HEK293 (cell line): ENCODE results near the gene ZFYVE21.

Source experiments
- CTCF ChIA-PET: fragments of 350-600 bp; formaldehyde crosslinking; extraction: SDS; loops from one replicate; lab custom pipeline; 2021; ENCODE audit warnings: antibody characterized with exemption; lab: Yijun Ruan, JAX
- POLR2A ChIA-PET: fragments of 300-600 bp; formaldehyde crosslinking; extraction: SDS; loops from one replicate; lab custom pipeline; 2020; ENCODE audit warnings: antibody characterized with exemption, inconsistent platforms; lab: Yijun Ruan, JAX
- H3K27ac ChIP-seq: fragments of 200-500 bp; sonication (Bioruptor generic); 2 replicates; pipeline ENCODE4 v1.5.1; 2014; ENCODE audit warnings: low read depth, low read length, control low read depth, inconsistent platforms; ENCODE audit errors: extremely low read depth
- H3K36me3 ChIP-seq, 2 experiments: fragments of 200-500 bp in 1 of 2; sonication (Bioruptor generic) in 1 of 2; 1 replicate in 1 of 2; 2 replicates in 1 of 2; pipeline ENCODE4 v1.5.1; 2014 to 2017; ENCODE audit warnings: inconsistent platforms in 2 of 2, low read length in 2 of 2; ENCODE audit not compliant: control insufficient read depth in 2 of 2, insufficient read depth in 1 of 2
- H3K4me1 ChIP-seq: fragments of 200-500 bp; sonication (Bioruptor generic); 2 replicates; pipeline ENCODE4 v1.5.1; 2014; ENCODE audit warnings: mild to moderate bottlenecking, low read length, inconsistent platforms; ENCODE audit not compliant: control insufficient read depth, insufficient read depth
- H3K4me3 ChIP-seq: 2 replicates; pipeline ENCODE4 v1.5.1; 2011; ENCODE audit warnings: low read depth, mild to moderate bottlenecking, control low read depth, low read length, moderate library complexity
- H3K9me3 ChIP-seq: fragments of 200-500 bp; sonication (Bioruptor generic); 2 replicates; pipeline ENCODE4 v1.5.1; 2014; ENCODE audit warnings: low read depth, low read length, inconsistent platforms; ENCODE audit not compliant: control insufficient read depth, insufficient read depth
- MYNN ChIP-seq: fragments of 450-650 bp; formaldehyde crosslinking; IDR thresholded peaks from 2 replicates; pipeline ENCODE4 v1.5.1; 2016; ENCODE audit warnings: missing biosample characterization, missing genetic modification characterization, borderline replicate concordance
- REPIN1 ChIP-seq: fragments of 450-650 bp; formaldehyde crosslinking; IDR thresholded peaks from 2 replicates; pipeline ENCODE4 v1.5.1; 2017; ENCODE audit warnings: missing biosample characterization, missing genetic modification characterization, low read depth
- SP7 ChIP-seq: fragments of 450-650 bp; formaldehyde crosslinking; IDR thresholded peaks from 2 replicates; pipeline ENCODE4 v1.5.1; 2016; ENCODE audit warnings: missing biosample characterization, missing genetic modification characterization
- TRIM28 ChIP-seq: IDR thresholded peaks from 2 replicates; pipeline ENCODE4 v1.6.1; 2011; ENCODE audit warnings: low read length, control low read depth, borderline replicate concordance
- YY1 ChIP-seq: fragments of 450-650 bp; formaldehyde crosslinking; IDR thresholded peaks from 2 replicates; pipeline ENCODE4 v1.5.1; 2018; ENCODE audit warnings: missing biosample characterization, missing genetic modification characterization
- ZFP69B ChIP-seq: fragments of 450-650 bp; formaldehyde crosslinking; IDR thresholded peaks from 2 replicates; pipeline ENCODE4 v1.5.1; 2016; ENCODE audit warnings: missing biosample characterization, missing genetic modification characterization
- ZNF155 ChIP-seq: fragments of 450-650 bp; formaldehyde crosslinking; IDR thresholded peaks from 2 replicates; pipeline ENCODE4 v1.5.1; 2016; ENCODE audit warnings: missing biosample characterization, missing genetic modification characterization
- ZNF202 ChIP-seq: fragments of 450-650 bp; formaldehyde crosslinking; IDR thresholded peaks from 2 replicates; pipeline ENCODE4 v1.5.1; 2016; ENCODE audit warnings: missing biosample characterization, missing genetic modification characterization, borderline replicate concordance
- ZNF266 ChIP-seq: fragments of 450-650 bp; formaldehyde crosslinking; IDR thresholded peaks from 2 replicates; pipeline ENCODE4 v1.5.1; 2016; ENCODE audit warnings: missing biosample characterization, missing genetic modification characterization, low read depth
- ZNF274 ChIP-seq, 2 experiments: fragments of 200-500 bp in 1 of 2; fragments of 450-650 bp in 1 of 2; sonication (Bioruptor generic) in 1 of 2; formaldehyde crosslinking in 1 of 2; IDR thresholded peaks; 2 replicates each; pipeline versions ENCODE4 v1.5.1 to v1.6.1; 2014 to 2016; ENCODE audit warnings: borderline replicate concordance in 1 of 2, inconsistent platforms in 1 of 2, low read length in 1 of 2, missing biosample characterization in 1 of 2, missing genetic modification characterization in 1 of 2
- ZNF76 ChIP-seq: fragments of 450-650 bp; formaldehyde crosslinking; IDR thresholded peaks from 2 replicates; pipeline ENCODE4; 2016; ENCODE audit warnings: low read depth, missing biosample characterization, missing genetic modification characterization, borderline replicate concordance
- TF ChIP-seq, protein P1 (sequence below): fragments of 450-650 bp; formaldehyde crosslinking; IDR thresholded peaks from 2 replicates; pipeline ENCODE4 v1.5.1; 2016; ENCODE audit warnings: missing biosample characterization, missing genetic modification characterization
- TF ChIP-seq, protein P2 (sequence below): fragments of 450-650 bp; formaldehyde crosslinking; IDR thresholded peaks from 2 replicates; pipeline ENCODE4 v1.5.1; 2016; ENCODE audit warnings: missing biosample characterization, missing genetic modification characterization
- TF ChIP-seq, protein P3 (sequence below): fragments of 450-650 bp; formaldehyde crosslinking; IDR thresholded peaks from 2 replicates; pipeline ENCODE4 v1.5.1; 2016; ENCODE audit warnings: missing biosample characterization, missing genetic modification characterization
- TF ChIP-seq, protein P4 (sequence below): fragments of 450-650 bp; formaldehyde crosslinking; IDR thresholded peaks from 2 replicates; pipeline ENCODE4 v1.5.1; 2017; ENCODE audit warnings: missing biosample characterization, missing genetic modification characterization
- TF ChIP-seq, protein P5 (sequence below): fragments of 450-650 bp; formaldehyde crosslinking; IDR thresholded peaks from 2 replicates; pipeline ENCODE4 v1.5.1; 2016; ENCODE audit warnings: missing biosample characterization, missing genetic modification characterization
- TF ChIP-seq, protein P6 (sequence below): fragments of 450-650 bp; formaldehyde crosslinking; IDR thresholded peaks from 2 replicates; pipeline ENCODE4 v1.5.1; 2016; ENCODE audit warnings: missing biosample characterization, missing genetic modification characterization
- TF ChIP-seq, protein P7 (sequence below): fragments of 450-650 bp; formaldehyde crosslinking; IDR thresholded peaks from 2 replicates; pipeline ENCODE4 v1.5.1; 2017; ENCODE audit warnings: missing biosample characterization, missing genetic modification characterization

The ZFYVE21 gene

DNA sequence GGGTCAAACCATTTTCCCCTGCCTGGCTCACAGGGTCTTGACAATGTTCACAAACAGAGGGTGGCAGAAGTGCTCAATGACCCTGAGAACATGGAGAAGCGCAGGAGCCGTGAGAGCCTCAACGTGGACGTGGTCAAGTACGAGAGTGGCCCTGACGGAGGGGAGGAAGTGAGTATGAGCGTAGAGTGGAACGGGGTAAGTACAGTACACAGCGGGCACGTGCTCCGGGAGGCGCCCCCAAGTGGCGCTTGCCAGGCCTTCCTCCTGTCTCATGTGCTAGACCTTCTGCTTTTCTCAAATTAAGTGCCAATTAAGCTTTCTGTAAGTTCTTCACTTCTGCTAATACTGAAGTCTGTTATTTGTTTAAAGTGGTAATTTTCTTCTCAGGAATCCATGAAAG, 36.3 kb upstream of the ZFYVE21 start:
- POLR2A ChIA-PET = no interaction called here
- H3K27ac ChIP-seq = no peak overlapping the region
- TF ChIP-seq, protein P1, sequence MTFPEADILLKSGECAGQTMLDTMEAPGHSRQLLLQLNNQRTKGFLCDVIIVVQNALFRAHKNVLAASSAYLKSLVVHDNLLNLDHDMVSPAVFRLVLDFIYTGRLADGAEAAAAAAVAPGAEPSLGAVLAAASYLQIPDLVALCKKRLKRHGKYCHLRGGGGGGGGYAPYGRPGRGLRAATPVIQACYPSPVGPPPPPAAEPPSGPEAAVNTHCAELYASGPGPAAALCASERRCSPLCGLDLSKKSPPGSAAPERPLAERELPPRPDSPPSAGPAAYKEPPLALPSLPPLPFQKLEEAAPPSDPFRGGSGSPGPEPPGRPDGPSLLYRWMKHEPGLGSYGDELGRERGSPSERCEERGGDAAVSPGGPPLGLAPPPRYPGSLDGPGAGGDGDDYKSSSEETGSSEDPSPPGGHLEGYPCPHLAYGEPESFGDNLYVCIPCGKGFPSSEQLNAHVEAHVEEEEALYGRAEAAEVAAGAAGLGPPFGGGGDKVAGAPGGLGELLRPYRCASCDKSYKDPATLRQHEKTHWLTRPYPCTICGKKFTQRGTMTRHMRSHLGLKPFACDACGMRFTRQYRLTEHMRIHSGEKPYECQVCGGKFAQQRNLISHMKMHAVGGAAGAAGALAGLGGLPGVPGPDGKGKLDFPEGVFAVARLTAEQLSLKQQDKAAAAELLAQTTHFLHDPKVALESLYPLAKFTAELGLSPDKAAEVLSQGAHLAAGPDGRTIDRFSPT (tag by site-specific recombination) = no peak
- TF ChIP-seq ZNF274 (IDR thresholded peaks at IDR 0.05; ENCODE audit: low read length) (no peak), ZNF274 (tag by site-specific recombination; IDR thresholded peaks at IDR 0.05; ENCODE audit: borderline replicate concordance) (no peak), ZNF76 (tag by site-specific recombination) (no peak), ZNF266 (tag by site-specific recombination) (no peak), YY1 (tag by site-specific recombination) (no peak), MYNN (tag by site-specific recombination) (no peak), ZNF155 (tag by site-specific recombination) (no peak), TRIM28 (no peak), REPIN1 (no peak), ZNF202 (no peak), SP7 (tag by site-specific recombination) (no peak), ZFP69B (tag by site-specific recombination) (no peak)
- TF ChIP-seq, protein P2, sequence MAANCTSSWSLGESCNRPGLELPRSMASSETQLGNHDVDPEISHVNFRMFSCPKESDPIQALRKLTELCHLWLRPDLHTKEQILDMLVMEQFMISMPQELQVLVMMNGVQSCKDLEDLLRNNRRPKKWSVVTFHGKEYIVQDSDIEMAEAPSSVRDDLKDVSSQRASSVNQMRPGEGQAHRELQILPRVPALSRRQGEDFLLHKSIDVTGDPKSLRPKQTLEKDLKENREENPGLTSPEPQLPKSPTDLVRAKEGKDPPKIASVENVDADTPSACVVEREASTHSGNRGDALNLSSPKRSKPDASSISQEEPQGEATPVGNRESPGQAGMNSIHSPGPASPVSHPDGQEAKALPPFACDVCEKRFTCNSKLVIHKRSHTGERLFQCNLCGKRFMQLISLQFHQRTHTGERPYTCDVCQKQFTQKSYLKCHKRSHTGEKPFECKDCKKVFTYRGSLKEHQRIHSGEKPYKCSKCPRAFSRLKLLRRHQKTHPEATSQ (tag by site-specific recombination) = no peak
- TF ChIP-seq, protein P3, sequence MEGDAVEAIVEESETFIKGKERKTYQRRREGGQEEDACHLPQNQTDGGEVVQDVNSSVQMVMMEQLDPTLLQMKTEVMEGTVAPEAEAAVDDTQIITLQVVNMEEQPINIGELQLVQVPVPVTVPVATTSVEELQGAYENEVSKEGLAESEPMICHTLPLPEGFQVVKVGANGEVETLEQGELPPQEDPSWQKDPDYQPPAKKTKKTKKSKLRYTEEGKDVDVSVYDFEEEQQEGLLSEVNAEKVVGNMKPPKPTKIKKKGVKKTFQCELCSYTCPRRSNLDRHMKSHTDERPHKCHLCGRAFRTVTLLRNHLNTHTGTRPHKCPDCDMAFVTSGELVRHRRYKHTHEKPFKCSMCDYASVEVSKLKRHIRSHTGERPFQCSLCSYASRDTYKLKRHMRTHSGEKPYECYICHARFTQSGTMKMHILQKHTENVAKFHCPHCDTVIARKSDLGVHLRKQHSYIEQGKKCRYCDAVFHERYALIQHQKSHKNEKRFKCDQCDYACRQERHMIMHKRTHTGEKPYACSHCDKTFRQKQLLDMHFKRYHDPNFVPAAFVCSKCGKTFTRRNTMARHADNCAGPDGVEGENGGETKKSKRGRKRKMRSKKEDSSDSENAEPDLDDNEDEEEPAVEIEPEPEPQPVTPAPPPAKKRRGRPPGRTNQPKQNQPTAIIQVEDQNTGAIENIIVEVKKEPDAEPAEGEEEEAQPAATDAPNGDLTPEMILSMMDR (tag by site-specific recombination) = peak; percentile 61; the same call in 1 of the 2 replicates
- TF ChIP-seq, protein P4, sequence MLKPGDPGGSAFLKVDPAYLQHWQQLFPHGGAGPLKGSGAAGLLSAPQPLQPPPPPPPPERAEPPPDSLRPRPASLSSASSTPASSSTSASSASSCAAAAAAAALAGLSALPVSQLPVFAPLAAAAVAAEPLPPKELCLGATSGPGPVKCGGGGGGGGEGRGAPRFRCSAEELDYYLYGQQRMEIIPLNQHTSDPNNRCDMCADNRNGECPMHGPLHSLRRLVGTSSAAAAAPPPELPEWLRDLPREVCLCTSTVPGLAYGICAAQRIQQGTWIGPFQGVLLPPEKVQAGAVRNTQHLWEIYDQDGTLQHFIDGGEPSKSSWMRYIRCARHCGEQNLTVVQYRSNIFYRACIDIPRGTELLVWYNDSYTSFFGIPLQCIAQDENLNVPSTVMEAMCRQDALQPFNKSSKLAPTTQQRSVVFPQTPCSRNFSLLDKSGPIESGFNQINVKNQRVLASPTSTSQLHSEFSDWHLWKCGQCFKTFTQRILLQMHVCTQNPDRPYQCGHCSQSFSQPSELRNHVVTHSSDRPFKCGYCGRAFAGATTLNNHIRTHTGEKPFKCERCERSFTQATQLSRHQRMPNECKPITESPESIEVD (tag by site-specific recombination) = no peak
- TF ChIP-seq, protein P5, sequence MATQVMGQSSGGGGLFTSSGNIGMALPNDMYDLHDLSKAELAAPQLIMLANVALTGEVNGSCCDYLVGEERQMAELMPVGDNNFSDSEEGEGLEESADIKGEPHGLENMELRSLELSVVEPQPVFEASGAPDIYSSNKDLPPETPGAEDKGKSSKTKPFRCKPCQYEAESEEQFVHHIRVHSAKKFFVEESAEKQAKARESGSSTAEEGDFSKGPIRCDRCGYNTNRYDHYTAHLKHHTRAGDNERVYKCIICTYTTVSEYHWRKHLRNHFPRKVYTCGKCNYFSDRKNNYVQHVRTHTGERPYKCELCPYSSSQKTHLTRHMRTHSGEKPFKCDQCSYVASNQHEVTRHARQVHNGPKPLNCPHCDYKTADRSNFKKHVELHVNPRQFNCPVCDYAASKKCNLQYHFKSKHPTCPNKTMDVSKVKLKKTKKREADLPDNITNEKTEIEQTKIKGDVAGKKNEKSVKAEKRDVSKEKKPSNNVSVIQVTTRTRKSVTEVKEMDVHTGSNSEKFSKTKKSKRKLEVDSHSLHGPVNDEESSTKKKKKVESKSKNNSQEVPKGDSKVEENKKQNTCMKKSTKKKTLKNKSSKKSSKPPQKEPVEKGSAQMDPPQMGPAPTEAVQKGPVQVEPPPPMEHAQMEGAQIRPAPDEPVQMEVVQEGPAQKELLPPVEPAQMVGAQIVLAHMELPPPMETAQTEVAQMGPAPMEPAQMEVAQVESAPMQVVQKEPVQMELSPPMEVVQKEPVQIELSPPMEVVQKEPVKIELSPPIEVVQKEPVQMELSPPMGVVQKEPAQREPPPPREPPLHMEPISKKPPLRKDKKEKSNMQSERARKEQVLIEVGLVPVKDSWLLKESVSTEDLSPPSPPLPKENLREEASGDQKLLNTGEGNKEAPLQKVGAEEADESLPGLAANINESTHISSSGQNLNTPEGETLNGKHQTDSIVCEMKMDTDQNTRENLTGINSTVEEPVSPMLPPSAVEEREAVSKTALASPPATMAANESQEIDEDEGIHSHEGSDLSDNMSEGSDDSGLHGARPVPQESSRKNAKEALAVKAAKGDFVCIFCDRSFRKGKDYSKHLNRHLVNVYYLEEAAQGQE (tag by site-specific recombination) = no peak
- TF ChIP-seq, protein P6, sequence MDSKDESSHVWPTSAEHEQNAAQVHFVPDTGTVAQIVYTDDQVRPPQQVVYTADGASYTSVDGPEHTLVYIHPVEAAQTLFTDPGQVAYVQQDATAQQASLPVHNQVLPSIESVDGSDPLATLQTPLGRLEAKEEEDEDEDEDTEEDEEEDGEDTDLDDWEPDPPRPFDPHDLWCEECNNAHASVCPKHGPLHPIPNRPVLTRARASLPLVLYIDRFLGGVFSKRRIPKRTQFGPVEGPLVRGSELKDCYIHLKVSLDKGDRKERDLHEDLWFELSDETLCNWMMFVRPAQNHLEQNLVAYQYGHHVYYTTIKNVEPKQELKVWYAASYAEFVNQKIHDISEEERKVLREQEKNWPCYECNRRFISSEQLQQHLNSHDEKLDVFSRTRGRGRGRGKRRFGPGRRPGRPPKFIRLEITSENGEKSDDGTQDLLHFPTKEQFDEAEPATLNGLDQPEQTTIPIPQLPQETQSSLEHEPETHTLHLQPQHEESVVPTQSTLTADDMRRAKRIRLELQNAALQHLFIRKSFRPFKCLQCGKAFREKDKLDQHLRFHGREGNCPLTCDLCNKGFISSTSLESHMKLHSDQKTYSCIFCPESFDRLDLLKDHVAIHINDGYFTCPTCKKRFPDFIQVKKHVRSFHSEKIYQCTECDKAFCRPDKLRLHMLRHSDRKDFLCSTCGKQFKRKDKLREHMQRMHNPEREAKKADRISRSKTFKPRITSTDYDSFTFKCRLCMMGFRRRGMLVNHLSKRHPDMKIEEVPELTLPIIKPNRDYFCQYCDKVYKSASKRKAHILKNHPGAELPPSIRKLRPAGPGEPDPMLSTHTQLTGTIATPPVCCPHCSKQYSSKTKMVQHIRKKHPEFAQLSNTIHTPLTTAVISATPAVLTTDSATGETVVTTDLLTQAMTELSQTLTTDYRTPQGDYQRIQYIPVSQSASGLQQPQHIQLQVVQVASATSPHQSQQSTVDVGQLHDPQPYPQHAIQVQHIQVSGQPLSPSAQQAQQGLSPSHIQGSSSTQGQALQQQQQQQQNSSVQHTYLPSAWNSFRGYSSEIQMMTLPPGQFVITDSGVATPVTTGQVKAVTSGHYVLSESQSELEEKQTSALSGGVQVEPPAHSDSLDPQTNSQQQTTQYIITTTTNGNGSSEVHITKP (tag by site-specific recombination) = peak; percentile 75
- TF ChIP-seq, protein P7, sequence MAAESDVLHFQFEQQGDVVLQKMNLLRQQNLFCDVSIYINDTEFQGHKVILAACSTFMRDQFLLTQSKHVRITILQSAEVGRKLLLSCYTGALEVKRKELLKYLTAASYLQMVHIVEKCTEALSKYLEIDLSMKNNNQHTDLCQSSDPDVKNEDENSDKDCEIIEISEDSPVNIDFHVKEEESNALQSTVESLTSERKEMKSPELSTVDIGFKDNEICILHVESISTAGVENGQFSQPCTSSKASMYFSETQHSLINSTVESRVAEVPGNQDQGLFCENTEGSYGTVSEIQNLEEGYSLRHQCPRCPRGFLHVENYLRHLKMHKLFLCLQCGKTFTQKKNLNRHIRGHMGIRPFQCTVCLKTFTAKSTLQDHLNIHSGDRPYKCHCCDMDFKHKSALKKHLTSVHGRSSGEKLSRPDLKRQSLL (tag by site-specific recombination) = peak; percentile 84
- peaks cover 75 to 93% of the 10 kb centered on the region in 2 experiments for H3K36me3 ChIP-seq
- no peaks in the 10 kb centered on the region for H3K9me3 ChIP-seq
- CTCF ChIA-PET = interaction anchor here (0.7 to 1.3 kb wide), 8 partner anchors 10 to 188 kb away, joined by 3 to 6 read pairs (median 3); no protein-coding TSS in a partner anchor
- no peaks in the 10 kb centered on the region for H3K4me1 ChIP-seq
- H3K4me3 ChIP-seq = no peak overlapping the region
